Measurements from ENCODE around the gene SLC38A8. TPM values are rescaled to one million over a fixed set of nuclear protein-coding genes. Genes with fewer than 3 reads are reported as not detected.

Gene SLC38A8
- total RNA-seq, 4 donors from 2014 or later, result not detected

GRCh38 chr16:83968306-83968851, 74.2 kb downstream of the SLC38A8 start:
- Histone ChIP-seq H3K4me1 (peaks cover 0 to 4% of the 10 kb centered on the region in 2 donors), H3K27ac (no peak overlapping the region), H3K4me3 (replicated peaks in 1 of 3) (peak overlapping the region in 1 of 3 donors; percentile 21), H3K9me3 (no peaks in the 10 kb centered on the region), H3K27me3 (no peaks in the 10 kb centered on the region), H3K36me3 (peaks cover 2 to 11% of the 10 kb centered on the region in 2 donors)
- no peak for DNase-seq
- intact Hi-C loops (cut with DNase I), result loop anchor here (5.0 to 10.0 kb wide), 2 partner anchors 94 to 216 kb away; partner anchors contain the start of gene TAF1C
- TF ChIP-seq POLR2A (IDR thresholded peaks at IDR 0.05), result no peak
- TF ChIP-seq, protein P1, sequence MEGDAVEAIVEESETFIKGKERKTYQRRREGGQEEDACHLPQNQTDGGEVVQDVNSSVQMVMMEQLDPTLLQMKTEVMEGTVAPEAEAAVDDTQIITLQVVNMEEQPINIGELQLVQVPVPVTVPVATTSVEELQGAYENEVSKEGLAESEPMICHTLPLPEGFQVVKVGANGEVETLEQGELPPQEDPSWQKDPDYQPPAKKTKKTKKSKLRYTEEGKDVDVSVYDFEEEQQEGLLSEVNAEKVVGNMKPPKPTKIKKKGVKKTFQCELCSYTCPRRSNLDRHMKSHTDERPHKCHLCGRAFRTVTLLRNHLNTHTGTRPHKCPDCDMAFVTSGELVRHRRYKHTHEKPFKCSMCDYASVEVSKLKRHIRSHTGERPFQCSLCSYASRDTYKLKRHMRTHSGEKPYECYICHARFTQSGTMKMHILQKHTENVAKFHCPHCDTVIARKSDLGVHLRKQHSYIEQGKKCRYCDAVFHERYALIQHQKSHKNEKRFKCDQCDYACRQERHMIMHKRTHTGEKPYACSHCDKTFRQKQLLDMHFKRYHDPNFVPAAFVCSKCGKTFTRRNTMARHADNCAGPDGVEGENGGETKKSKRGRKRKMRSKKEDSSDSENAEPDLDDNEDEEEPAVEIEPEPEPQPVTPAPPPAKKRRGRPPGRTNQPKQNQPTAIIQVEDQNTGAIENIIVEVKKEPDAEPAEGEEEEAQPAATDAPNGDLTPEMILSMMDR (IDR thresholded peaks at IDR 0.05), result peak in 1 of 6 experiments; percentile 1
- no CpG with 5 or more reads among the region's 87 CpGs for whole genome bisulfite sequencing, 2 donors

DNA sequence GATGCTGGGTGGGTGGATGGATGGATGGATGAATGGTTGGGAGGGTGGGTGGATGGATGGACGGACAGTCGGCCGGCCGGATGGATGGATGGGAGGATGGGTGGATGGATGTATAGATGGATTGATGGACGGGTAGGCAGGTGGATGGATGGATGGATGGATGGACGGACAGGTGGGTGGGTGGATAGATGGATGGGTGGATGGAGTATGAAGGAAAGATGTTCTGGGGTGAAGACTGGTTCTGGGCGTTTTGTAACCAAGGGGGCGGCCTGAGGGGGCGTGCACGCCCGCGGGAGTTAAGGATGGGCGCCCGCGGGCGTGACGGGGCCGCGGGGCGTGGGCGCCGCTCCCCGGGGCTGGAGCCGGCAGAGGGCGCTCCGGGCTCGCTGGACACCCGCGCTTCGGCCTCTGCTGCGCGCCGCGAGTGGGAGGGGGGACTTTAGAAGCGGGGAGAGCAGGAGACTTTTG, 74.7 kb downstream of the SLC38A8 start, which contains the start of gene NECAB2:
NECAB2 (plus strand) TSS at position 407 of the 468 bp plus-strand sequence. CDS start 405 bp downstream, outside the sequence.
- Histone ChIP-seq H3K4me3 (replicated peaks in 1 of 3) (peak within 1 kb of the TSS in 1 of 3 donors; percentile 21), H3K36me3 (peaks cover 5 to 16% of the 10 kb centered on the region in 2 donors), H3K27me3 (no peaks in the 10 kb centered on the region), H3K27ac (no peak within 1 kb of the TSS), H3K9me3 (no peaks in the 10 kb centered on the region), H3K4me1 (peaks cover 0 to 4% of the 10 kb centered on the region in 2 donors)
- intact Hi-C loops (cut with DNase I), result loop anchor here (5.0 to 10.0 kb wide), 2 partner anchors 94 to 217 kb away; partner anchors contain the start of gene TAF1C
- no peak for TF ChIP-seq POLR2A (IDR thresholded peaks at IDR 0.05)
- TF ChIP-seq, protein P1 (IDR thresholded peaks at IDR 0.05), result peak in 3 of 6 experiments; percentile 33 to 72 (median 47)
- peak; percentile 38 to 44 for DNase-seq
- WGBS, 2 donors, result 13 to 19% methylated on average over 24 to 31 of the region's 35 CpGs

DNA sequence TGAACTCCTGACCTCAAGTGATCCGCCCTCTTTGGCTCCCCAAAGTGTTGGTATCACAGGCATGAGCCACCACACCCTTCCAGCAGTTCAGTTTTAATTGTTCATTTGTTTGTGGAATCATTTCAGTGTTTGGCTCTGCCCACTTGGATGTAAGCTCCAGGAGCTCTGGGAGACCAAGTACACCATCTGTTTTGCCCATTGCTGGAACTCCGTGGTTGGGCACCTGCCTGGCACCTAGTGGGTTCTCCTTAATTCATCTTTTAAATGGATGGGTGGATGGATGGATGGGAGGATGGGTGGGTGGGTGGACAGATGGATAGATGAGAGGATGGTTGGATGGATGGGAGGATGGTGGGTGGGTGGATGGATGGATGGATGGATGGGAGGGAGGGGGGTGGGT, 75.5 kb downstream of the SLC38A8 start:
- TF ChIP-seq, protein P1 (IDR thresholded peaks at IDR 0.05), result no peak
- TF ChIP-seq POLR2A (IDR thresholded peaks at IDR 0.05), result no peak
- Histone ChIP-seq H3K36me3 (peaks cover 5 to 24% of the 10 kb centered on the region in 2 donors), H3K4me1 (peaks cover 0 to 4% of the 10 kb centered on the region in 2 donors), H3K27me3 (no peaks in the 10 kb centered on the region), H3K27ac (no peak overlapping the region), H3K4me3 (replicated peaks in 1 of 3) (no peak overlapping the region), H3K9me3 (no peaks in the 10 kb centered on the region)
- no peak for DNase-seq
- WGBS, 2 donors, result 72 to 74% methylated on average over 2 of the region's 2 CpGs
- intact Hi-C loops (cut with DNase I), result loop anchor here (5.0 to 10.0 kb wide), 2 partner anchors 95 to 218 kb away; partner anchors contain the start of gene TAF1C

- WGBS, 2 donors, result 90 to 94% methylated on average over 11 to 13 of the region's 13 CpGs
- intact Hi-C loops (cut with DNase I), result loop anchor here (5.0 to 10.0 kb wide), 2 partner anchors 96 to 219 kb away; partner anchors contain the start of gene TAF1C
- H3K36me3 ChIP-seq, result peaks cover 10 to 32% of the 10 kb centered on the region in 2 donors
- no peak for DNase-seq
- TF ChIP-seq, protein P1 (IDR thresholded peaks at IDR 0.05), result no peak
- TF ChIP-seq POLR2A (IDR thresholded peaks at IDR 0.05), result no peak
- no peak overlapping the region for H3K4me3 ChIP-seq (replicated peaks in 1 of 3)
- no peak overlapping the region for H3K27ac ChIP-seq
- peaks cover 0 to 4% of the 10 kb centered on the region in 2 donors for H3K4me1 ChIP-seq
- H3K9me3 ChIP-seq, result no peaks in the 10 kb centered on the region
- H3K27me3 ChIP-seq, result no peaks in the 10 kb centered on the region
Observed at GRCh38 chr16:83966153-83966696, 76.4 kb downstream of the SLC38A8 start.

All from thyroid gland (tissue), 4 donors.